HepG2 (cell line): ENCODE measurements around the gene PRKAR1B. TPM values are rescaled to one million over a fixed set of nuclear protein-coding genes. Genes with fewer than 3 reads are reported as not detected.
"Not testable (repeated sequence)": the region's sequence is repeated elsewhere in the genome, so short reads cannot be mapped to it uniquely, and the experiment has no call there.

Experiments
- ATAC-seq: fragments of 200-7000 bp; cut with Tn5 transposase; 3 replicates; pipeline ENCODE4 v1.9.1; 2020; ENCODE audit warnings: mild to moderate bottlenecking, moderate library complexity
- BruUV-seq: library from RNA; stranded (reverse); fragments of 400-500 nt; replicated peaks from 2 replicates; lab custom pipeline; 2021; lab: Mats Ljungman, UMichigan
- CTCF ChIA-PET: fragments of 300-600 bp; formaldehyde crosslinking; extraction: SDS; loops from one replicate; lab custom pipeline; 2021; ENCODE audit warnings: low total read pairs, inconsistent platforms, low intra/inter-chr PET ratio; lab: Yijun Ruan, JAX
- POLR2A ChIA-PET: fragments of 350-600 bp; sonication (Branson Sonifier 250); formaldehyde crosslinking; loops from one replicate; lab custom pipeline; 2020; ENCODE audit warnings: antibody characterized with exemption, inconsistent platforms; lab: Yijun Ruan, JAX
- DNase-seq: peaks from one replicate; pipeline ENCODE4 v3.0.0-alpha.2; 2015; ENCODE audit warnings: low spot score
- FAIRE-seq: peaks from 3 replicates; lab custom pipeline; 2011; peaks lifted over from hg19 to GRCh38; lab: Jason Lieb, UNC
- H2AFZ ChIP-seq: one replicate; pipeline ENCODE4 v1.6.1; 2011; ENCODE audit warnings: low read length, inconsistent platforms
- H3K27ac ChIP-seq: fragments of 300-600 bp; 3 replicates; pipeline ENCODE4 v1.8.0; 2011; ENCODE audit warnings: mixed run types, mild to moderate bottlenecking, mixed read lengths, low read length, inconsistent platforms; ENCODE audit not compliant: insufficient read depth; ENCODE audit errors: extremely low read length
- H3K27me3 ChIP-seq, 2 experiments: fragments of 200-600 bp in 1 of 2; 2 replicates in 1 of 2; 3 replicates in 1 of 2; pipeline versions ENCODE4 v1.6.0 to v1.8.0; 2011; ENCODE audit warnings: low read length in 2 of 2, mild to moderate bottlenecking in 2 of 2, moderate library complexity in 2 of 2, inconsistent platforms in 1 of 2; ENCODE audit not compliant: insufficient read depth in 2 of 2, control insufficient read depth in 1 of 2
- H3K36me3 ChIP-seq, 2 experiments: fragments of 200-600 bp in 1 of 2; replicated peaks in 1 of 2; 2 replicates in 1 of 2; 3 replicates in 1 of 2; pipeline versions ENCODE4 v1.5.1 to v1.8.0; 2011; ENCODE audit warnings: low read length in 2 of 2, inconsistent platforms in 1 of 2; ENCODE audit not compliant: insufficient read depth in 2 of 2, control insufficient read depth in 1 of 2
- H3K4me1 ChIP-seq: 2 replicates; pipeline ENCODE4 v1.5.1; 2012; ENCODE audit warnings: low read length, inconsistent platforms; ENCODE audit not compliant: insufficient read depth
- H3K4me2 ChIP-seq: 2 replicates; pipeline ENCODE4 v1.6.0; 2011; ENCODE audit warnings: low read depth, low read length, inconsistent platforms
- H3K4me3 ChIP-seq, 3 experiments: fragments of 200-600 bp in 1 of 3; sonication (generic), shearing (Covaris generic) in 1 of 3; replicated peaks in 1 of 3; 2 replicates each; pipeline ENCODE4 v1.5.1; 2011 to 2016; ENCODE audit warnings: low read length in 3 of 3, inconsistent platforms in 2 of 3, low read depth in 2 of 3, mild to moderate bottlenecking in 2 of 3, control low read depth in 1 of 3, mixed read lengths in 1 of 3; ENCODE audit not compliant: insufficient read depth in 1 of 3
- H3K79me2 ChIP-seq: one replicate; pipeline ENCODE4 v1.6.1; 2011; ENCODE audit warnings: low read length, inconsistent platforms; ENCODE audit not compliant: insufficient read depth
- H3K9ac ChIP-seq: 2 replicates; pipeline ENCODE4 v1.6.0; 2011; ENCODE audit warnings: mild to moderate bottlenecking, low read depth, low read length, inconsistent platforms; ENCODE audit not compliant: insufficient read depth
- H3K9me3 ChIP-seq: 2 replicates; pipeline ENCODE4 v1.5.1; 2012; ENCODE audit warnings: mild to moderate bottlenecking, low read length
- H4K20me1 ChIP-seq: 2 replicates; pipeline ENCODE4 v1.6.0; 2011; ENCODE audit warnings: inconsistent platforms, mild to moderate bottlenecking, low read length, moderate library complexity; ENCODE audit not compliant: insufficient read depth
- ATM ChIP-seq: fragments of 450-650 bp; IDR thresholded peaks from 2 replicates; pipeline ENCODE4 v1.7.1; 2017; ENCODE audit warnings: mild to moderate bottlenecking, borderline replicate concordance
- CREB1 ChIP-seq, 2 experiments: fragments of 450-650 bp in 1 of 2; IDR thresholded peaks; 2 replicates each; pipeline ENCODE4 v1.6.1; 2016 to 2017; ENCODE audit warnings: control low read depth in 1 of 2, mild to moderate bottlenecking in 1 of 2, missing compliant biosample characterization in 1 of 2, missing genetic modification characterization in 1 of 2
- GABPB1 ChIP-seq: IDR thresholded peaks from 2 replicates; pipeline ENCODE4 v1.6.1; 2016; ENCODE audit warnings: mild to moderate bottlenecking, missing genetic modification reagents, moderate library complexity, missing compliant biosample characterization
- IKZF1 ChIP-seq: fragments of 450-650 bp; IDR thresholded peaks from 2 replicates; pipeline ENCODE4 v1.7.1; 2016
- ISX ChIP-seq: sonication (generic); formaldehyde crosslinking; conservative IDR thresholded peaks from 2 replicates; pipeline ENCODE4 v1.5.0; 2020; ENCODE audit warnings: missing genetic modification reagents
- NFE2L2 ChIP-seq: fragments of 150-350 bp; IDR thresholded peaks from 2 replicates; pipeline ENCODE4 v1.6.1; 2014; ENCODE audit warnings: low read length
- RFX5 ChIP-seq: IDR thresholded peaks from 2 replicates; pipeline ENCODE4 v1.6.1; 2011; ENCODE audit warnings: low read depth, low read length, improper control_type of control experiment
- RFXAP ChIP-seq: sonication (generic); formaldehyde crosslinking; IDR thresholded peaks from 2 replicates; pipeline ENCODE4 v1.4.0; 2020; ENCODE audit warnings: missing genetic modification reagents, borderline replicate concordance
- ZNF24 ChIP-seq: fragments of 450-650 bp; IDR thresholded peaks from 2 replicates; pipeline ENCODE4 v1.6.1; 2017; ENCODE audit warnings: antibody characterized with exemption, mild to moderate bottlenecking
- WGBS: methylation state at CpG from one replicate; pipeline ENCODE4 v1.1.6; 2017; ENCODE audit warnings: low lambda C conversion rate; 5-methylcytosine and 5-hydroxymethylcytosine counted together
- in situ Hi-C: cut with HindIII; loops from 2 replicates; pipeline ENCODE4 v1.10.0; 2017; ENCODE audit warnings: low pct_unique_long_range_greater_than_20kb; ENCODE audit not compliant: extremely low pct_ligation_motif_present
- intact Hi-C: fragments of 100-400 bp; cut with micrococcal nuclease; formaldehyde crosslinking; loops from one replicate; pipeline ENCODE4 v1.10.0; 2022; ENCODE audit not compliant: unreplicated experiment
- polyA plus RNA-seq, 8 experiments: library from polyadenylated mRNA; depleted of rRNA in 3 of 8; stranded (reverse) in 7 of 8; unstranded in 1 of 8; fragments of >200 nt; fragmentation: Illumina TruSeq in 4 of 8; extraction: Trizol in 4 of 8; gene quantifications; 2 replicates each; pipeline versions ENCODE4 v1.2.1 to v1.2.3, GENCODE V29; 2011 to 2016; ENCODE audit warnings: low read depth in 4 of 8, missing spikeins in 1 of 8, mixed read lengths in 1 of 8; ENCODE audit not compliant: insufficient read depth in 1 of 8
- total RNA-seq, 5 experiments: library from RNA; depleted of rRNA; stranded (reverse); fragments of >200 nt; fragmentation: Illumina TruSeq; extraction: Trizol; gene quantifications; 2 replicates each; pipeline ENCODE4 v1.2.3, GENCODE V29; 2016; ENCODE audit warnings: low read depth in 1 of 5
- TF ChIP-seq, protein P1 (sequence below): sonication (generic); formaldehyde crosslinking; IDR thresholded peaks from 2 replicates; pipeline ENCODE4 v1.5.0; 2020; ENCODE audit warnings: mild to moderate bottlenecking, missing genetic modification reagents
- TF ChIP-seq, protein P2 (sequence below): sonication (generic); formaldehyde crosslinking; IDR thresholded peaks from 2 replicates; pipeline ENCODE4 v1.4.0; 2020; ENCODE audit warnings: missing genetic modification reagents
- TF ChIP-seq, protein P3 (sequence below): fragments of 450-650 bp; IDR thresholded peaks from 2 replicates; pipeline ENCODE4 v1.6.1; 2017; ENCODE audit warnings: mild to moderate bottlenecking

Gene PRKAR1B
- total and polyA plus RNA-seq, 2 of the 13 experiments (the other 11 are each of a cell fraction or from before 2014, with no cell fraction given) = 7.9 to 28.2 TPM

DNA sequence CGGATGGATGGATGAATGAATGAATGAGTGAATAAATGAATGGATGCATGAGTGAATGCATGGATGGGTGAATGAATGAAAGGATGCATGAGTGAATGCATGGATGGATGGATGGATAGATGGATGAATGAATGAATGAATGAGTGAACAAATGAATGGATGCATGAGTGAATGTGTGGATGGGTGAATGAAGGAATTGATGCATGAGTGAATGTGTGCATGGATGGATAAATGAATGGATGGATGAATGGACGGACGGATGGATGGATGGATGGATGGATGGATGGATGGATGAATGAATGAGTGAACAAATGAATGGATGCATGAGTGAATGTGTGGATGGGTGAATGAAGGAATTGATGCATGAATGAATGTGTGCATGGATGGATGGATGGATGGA, 70.1 kb downstream of the PRKAR1B start:
- H3K4me2 ChIP-seq, H3K4me1 ChIP-seq, H3K79me2 ChIP-seq, in situ Hi-C loops, H4K20me1 ChIP-seq, H3K36me3 ChIP-seq, H3K27ac ChIP-seq: not testable (repeated sequence)
- TF ChIP-seq IKZF1 (0 out of 2 replicates have a peak, but pooled peaks have one; percentile 23), ZNF24 (peak; percentile 82), ATM (0 out of 2 replicates have a peak, but pooled peaks have one; percentile 4)
- TF ChIP-seq, all 625 proteins: peak for 3; not testable (repeated sequence) for 622
- CTCF ChIA-PET, H3K9ac ChIP-seq, H3K4me3 ChIP-seq, H2AFZ ChIP-seq, FAIRE-seq, H3K27me3 ChIP-seq, POLR2A ChIA-PET, DNase-seq, BruUV-seq, ATAC-seq, H3K9me3 ChIP-seq, intact Hi-C loops: not testable (repeated sequence)
- WGBS = 90% methylated on average over 3 of the region's 3 CpGs

DNA sequence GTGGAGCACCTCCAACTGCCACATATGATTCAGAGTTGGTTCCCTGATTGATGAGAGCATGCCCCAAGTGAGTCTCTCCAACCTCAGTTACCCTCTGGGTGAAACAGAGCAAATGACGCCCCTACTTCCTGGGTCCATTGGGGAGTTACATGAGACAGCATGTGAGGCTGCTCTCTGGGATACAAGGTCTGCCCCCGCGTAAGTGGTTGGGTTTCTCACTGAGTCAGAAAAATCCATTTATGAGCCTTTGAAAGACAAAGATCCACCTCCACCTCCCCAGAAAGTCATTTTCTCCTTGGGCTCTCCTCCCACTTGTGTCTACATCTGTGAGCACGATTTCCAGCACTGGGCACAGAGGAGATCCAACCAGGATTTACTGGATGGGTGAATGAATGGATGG, 71.3 kb downstream of the PRKAR1B start:
- Histone ChIP-seq H3K36me3 (peaks cover 0 to 2% of the 10 kb centered on the region in 2 experiments; a peak in 1 of 5 replicates), H3K4me3 (no peak overlapping the region), H3K9me3 (no peaks in the 10 kb centered on the region), H3K27me3 (no peaks in the 10 kb centered on the region), H3K4me2 (no peak overlapping the region), H3K27ac (no peak overlapping the region), H3K79me2 (peaks cover 4% of the 10 kb centered on the region), H4K20me1 (no peaks in the 10 kb centered on the region; the same call in 1 of the 2 replicates), H3K9ac (no peak overlapping the region), H2AFZ (no peak overlapping the region), H3K4me1 (no peaks in the 10 kb centered on the region)
- BruUV-seq = no TSS peak
- no peak for FAIRE-seq
- intact Hi-C loops (no loop called here), in situ Hi-C loops (no loop called here)
- DNase-seq = no peak
- no peak for ATAC-seq
- 94% methylated on average over 4 of the region's 4 CpGs for WGBS
- CTCF ChIA-PET = no interaction called here
- POLR2A ChIA-PET = no interaction called here
- no peak for TF ChIP-seq GABPB1 (CRISPR knock-in tag)
- no peak for TF ChIP-seq RFXAP (CRISPR knock-in tag)
- TF ChIP-seq CREB1 (IDR thresholded peaks at IDR 0.05) = no peak
- no peak for TF ChIP-seq CREB1 (CRISPR knock-in tag; IDR thresholded peaks at IDR 0.05)
- TF ChIP-seq, protein P1, sequence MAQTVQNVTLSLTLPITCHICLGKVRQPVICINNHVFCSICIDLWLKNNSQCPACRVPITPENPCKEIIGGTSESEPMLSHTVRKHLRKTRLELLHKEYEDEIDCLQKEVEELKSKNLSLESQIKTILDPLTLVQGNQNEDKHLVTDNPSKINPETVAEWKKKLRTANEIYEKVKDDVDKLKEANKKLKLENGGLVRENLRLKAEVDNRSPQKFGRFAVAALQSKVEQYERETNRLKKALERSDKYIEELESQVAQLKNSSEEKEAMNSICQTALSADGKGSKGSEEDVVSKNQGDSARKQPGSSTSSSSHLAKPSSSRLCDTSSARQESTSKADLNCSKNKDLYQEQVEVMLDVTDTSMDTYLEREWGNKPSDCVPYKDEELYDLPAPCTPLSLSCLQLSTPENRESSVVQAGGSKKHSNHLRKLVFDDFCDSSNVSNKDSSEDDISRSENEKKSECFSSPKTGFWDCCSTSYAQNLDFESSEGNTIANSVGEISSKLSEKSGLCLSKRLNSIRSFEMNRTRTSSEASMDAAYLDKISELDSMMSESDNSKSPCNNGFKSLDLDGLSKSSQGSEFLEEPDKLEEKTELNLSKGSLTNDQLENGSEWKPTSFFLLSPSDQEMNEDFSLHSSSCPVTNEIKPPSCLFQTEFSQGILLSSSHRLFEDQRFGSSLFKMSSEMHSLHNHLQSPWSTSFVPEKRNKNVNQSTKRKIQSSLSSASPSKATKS (CRISPR knock-in tag) = no peak
- TF ChIP-seq, protein P2, sequence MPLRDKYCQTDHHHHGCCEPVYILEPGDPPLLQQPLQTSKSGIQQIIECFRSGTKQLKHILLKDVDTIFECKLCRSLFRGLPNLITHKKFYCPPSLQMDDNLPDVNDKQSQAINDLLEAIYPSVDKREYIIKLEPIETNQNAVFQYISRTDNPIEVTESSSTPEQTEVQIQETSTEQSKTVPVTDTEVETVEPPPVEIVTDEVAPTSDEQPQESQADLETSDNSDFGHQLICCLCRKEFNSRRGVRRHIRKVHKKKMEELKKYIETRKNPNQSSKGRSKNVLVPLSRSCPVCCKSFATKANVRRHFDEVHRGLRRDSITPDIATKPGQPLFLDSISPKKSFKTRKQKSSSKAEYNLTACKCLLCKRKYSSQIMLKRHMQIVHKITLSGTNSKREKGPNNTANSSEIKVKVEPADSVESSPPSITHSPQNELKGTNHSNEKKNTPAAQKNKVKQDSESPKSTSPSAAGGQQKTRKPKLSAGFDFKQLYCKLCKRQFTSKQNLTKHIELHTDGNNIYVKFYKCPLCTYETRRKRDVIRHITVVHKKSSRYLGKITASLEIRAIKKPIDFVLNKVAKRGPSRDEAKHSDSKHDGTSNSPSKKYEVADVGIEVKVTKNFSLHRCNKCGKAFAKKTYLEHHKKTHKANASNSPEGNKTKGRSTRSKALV (CRISPR knock-in tag) = no peak
- no peak for TF ChIP-seq ISX (CRISPR knock-in tag)
- TF ChIP-seq RFX5 = no peak
- no peak for TF ChIP-seq NFE2L2
- TF ChIP-seq, protein P3, sequence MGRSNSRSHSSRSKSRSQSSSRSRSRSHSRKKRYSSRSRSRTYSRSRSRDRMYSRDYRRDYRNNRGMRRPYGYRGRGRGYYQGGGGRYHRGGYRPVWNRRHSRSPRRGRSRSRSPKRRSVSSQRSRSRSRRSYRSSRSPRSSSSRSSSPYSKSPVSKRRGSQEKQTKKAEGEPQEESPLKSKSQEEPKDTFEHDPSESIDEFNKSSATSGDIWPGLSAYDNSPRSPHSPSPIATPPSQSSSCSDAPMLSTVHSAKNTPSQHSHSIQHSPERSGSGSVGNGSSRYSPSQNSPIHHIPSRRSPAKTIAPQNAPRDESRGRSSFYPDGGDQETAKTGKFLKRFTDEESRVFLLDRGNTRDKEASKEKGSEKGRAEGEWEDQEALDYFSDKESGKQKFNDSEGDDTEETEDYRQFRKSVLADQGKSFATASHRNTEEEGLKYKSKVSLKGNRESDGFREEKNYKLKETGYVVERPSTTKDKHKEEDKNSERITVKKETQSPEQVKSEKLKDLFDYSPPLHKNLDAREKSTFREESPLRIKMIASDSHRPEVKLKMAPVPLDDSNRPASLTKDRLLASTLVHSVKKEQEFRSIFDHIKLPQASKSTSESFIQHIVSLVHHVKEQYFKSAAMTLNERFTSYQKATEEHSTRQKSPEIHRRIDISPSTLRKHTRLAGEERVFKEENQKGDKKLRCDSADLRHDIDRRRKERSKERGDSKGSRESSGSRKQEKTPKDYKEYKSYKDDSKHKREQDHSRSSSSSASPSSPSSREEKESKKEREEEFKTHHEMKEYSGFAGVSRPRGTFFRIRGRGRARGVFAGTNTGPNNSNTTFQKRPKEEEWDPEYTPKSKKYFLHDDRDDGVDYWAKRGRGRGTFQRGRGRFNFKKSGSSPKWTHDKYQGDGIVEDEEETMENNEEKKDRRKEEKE = no peak
